Measurements from ENCODE around the gene UMAD1.
A peak's percentile ranks its signal among the peaks of the same experiment; 100 is the strongest.

Gene UMAD1

GRCh38 chr7:7675686-7676085 is 35.1 kb downstream of the UMAD1 start:
- ATAC-seq, result no peak

GRCh38 chr7:7679640-7680039 is 39.1 kb downstream of the UMAD1 start:
- ATAC-seq, result peak; percentile 24; the same call in 1 of the 3 replicates

More at GRCh38 chr7:7675686-7676085, 35.1 kb downstream of the UMAD1 start:
- TF ChIP-seq RARB (CRISPR knock-in tag; IDR thresholded peaks at IDR 0.05) (no peak), ISL1 (CRISPR knock-in tag; IDR thresholded peaks at IDR 0.05) (no peak), CREB5 (CRISPR knock-in tag; IDR thresholded peaks at IDR 0.05; ENCODE audit: low read depth) (no peak), ZFP30 (CRISPR knock-in tag; IDR thresholded peaks at IDR 0.05) (no peak), OSR1 (CRISPR knock-in tag; IDR thresholded peaks at IDR 0.05) (no peak), TOX (CRISPR knock-in tag; IDR thresholded peaks at IDR 0.05; ENCODE audit: borderline replicate concordance) (no peak), ZC3H10 (CRISPR knock-in tag; IDR thresholded peaks at IDR 0.05) (no peak), ZNF70 (CRISPR knock-in tag; IDR thresholded peaks at IDR 0.05) (no peak), ARNTL (CRISPR knock-in tag; IDR thresholded peaks at IDR 0.05; ENCODE audit: borderline replicate concordance, low read depth) (no peak), ZNF8 (CRISPR knock-in tag; IDR thresholded peaks at IDR 0.05) (no peak), PATZ1 (CRISPR knock-in tag; IDR thresholded peaks at IDR 0.05; ENCODE audit: borderline replicate concordance) (no peak), GLIS3 (CRISPR knock-in tag; IDR thresholded peaks at IDR 0.05) (no peak), SNAI2 (CRISPR knock-in tag; IDR thresholded peaks at IDR 0.05) (no peak), ESRRG (CRISPR knock-in tag; IDR thresholded peaks at IDR 0.05) (no peak), BACH2 (CRISPR knock-in tag; IDR thresholded peaks at IDR 0.05; ENCODE audit: borderline replicate concordance) (no peak), POU6F1 (CRISPR knock-in tag; IDR thresholded peaks at IDR 0.05; ENCODE audit: borderline replicate concordance, low read depth) (no peak), ZFP3 (CRISPR knock-in tag; IDR thresholded peaks at IDR 0.05) (no peak), PPARA (CRISPR knock-in tag; IDR thresholded peaks at IDR 0.05; ENCODE audit: borderline replicate concordance) (no peak), TSHZ2 (CRISPR knock-in tag; IDR thresholded peaks at IDR 0.05) (no peak), CSRNP3 (CRISPR knock-in tag; IDR thresholded peaks at IDR 0.05) (no peak)

GRCh38 chr7:7681191-7681935 is 40.8 kb downstream of the UMAD1 start:
- no peak for TF ChIP-seq ZC3H10 (CRISPR knock-in tag; IDR thresholded peaks at IDR 0.05)
- TF ChIP-seq GLIS3 (CRISPR knock-in tag; IDR thresholded peaks at IDR 0.05), result no peak
- TF ChIP-seq TOX (CRISPR knock-in tag; IDR thresholded peaks at IDR 0.05; ENCODE audit: borderline replicate concordance), result no peak
- no peak for TF ChIP-seq TCF4 (CRISPR knock-in tag; IDR thresholded peaks at IDR 0.05; ENCODE audit: borderline replicate concordance)
- no peak for TF ChIP-seq ISL1 (CRISPR knock-in tag; IDR thresholded peaks at IDR 0.05)
- ATAC-seq, result peak; percentile 98

All from SK-N-SH treated with all-trans-retinoic acid at 6 μM for 48 hours (cell line).